Omental fat pad (tissue), 4 donors: Measurements from ENCODE around the gene AFF2. TPM values are rescaled to one million over a fixed set of nuclear protein-coding genes. Genes with fewer than 3 reads are reported as not detected.
A peak's percentile ranks its signal among the peaks of the same experiment; 100 is the strongest.

Experiments
- ATAC-seq: fragments of 150-250 bp; one replicate; pipeline ENCODE4 v1.9.1; 2016; ENCODE audit warnings: mild to moderate bottlenecking, moderate library complexity; ENCODE audit not compliant: low FRiP score
- DNase-seq: peaks from one replicate; pipeline ENCODE4 v3.0.0-alpha.2; 2019; ENCODE audit warnings: low spot score
- CTCF ChIP-seq, 3 donors: fragments of 450-650 bp; IDR thresholded peaks; one replicate each; pipeline ENCODE4 v1.5.1; 2016 to 2017; ENCODE audit warnings: antibody characterized with exemption in 3 of 3, mild to moderate bottlenecking in 3 of 3, moderate library complexity in 2 of 3
- total RNA-seq, 4 donors: library from RNA; depleted of rRNA; stranded (reverse); fragments of >200 nt; gene quantifications; one replicate each; pipeline ENCODE4 v1.1.0, GENCODE V29; 2016

AFF2 gene
- 10 to 100 TPM in 3 of 4 donors, 1 to 10 TPM in 1; 5.7 to 16.7 (median 12.3) TPM for total RNA-seq

DNA sequence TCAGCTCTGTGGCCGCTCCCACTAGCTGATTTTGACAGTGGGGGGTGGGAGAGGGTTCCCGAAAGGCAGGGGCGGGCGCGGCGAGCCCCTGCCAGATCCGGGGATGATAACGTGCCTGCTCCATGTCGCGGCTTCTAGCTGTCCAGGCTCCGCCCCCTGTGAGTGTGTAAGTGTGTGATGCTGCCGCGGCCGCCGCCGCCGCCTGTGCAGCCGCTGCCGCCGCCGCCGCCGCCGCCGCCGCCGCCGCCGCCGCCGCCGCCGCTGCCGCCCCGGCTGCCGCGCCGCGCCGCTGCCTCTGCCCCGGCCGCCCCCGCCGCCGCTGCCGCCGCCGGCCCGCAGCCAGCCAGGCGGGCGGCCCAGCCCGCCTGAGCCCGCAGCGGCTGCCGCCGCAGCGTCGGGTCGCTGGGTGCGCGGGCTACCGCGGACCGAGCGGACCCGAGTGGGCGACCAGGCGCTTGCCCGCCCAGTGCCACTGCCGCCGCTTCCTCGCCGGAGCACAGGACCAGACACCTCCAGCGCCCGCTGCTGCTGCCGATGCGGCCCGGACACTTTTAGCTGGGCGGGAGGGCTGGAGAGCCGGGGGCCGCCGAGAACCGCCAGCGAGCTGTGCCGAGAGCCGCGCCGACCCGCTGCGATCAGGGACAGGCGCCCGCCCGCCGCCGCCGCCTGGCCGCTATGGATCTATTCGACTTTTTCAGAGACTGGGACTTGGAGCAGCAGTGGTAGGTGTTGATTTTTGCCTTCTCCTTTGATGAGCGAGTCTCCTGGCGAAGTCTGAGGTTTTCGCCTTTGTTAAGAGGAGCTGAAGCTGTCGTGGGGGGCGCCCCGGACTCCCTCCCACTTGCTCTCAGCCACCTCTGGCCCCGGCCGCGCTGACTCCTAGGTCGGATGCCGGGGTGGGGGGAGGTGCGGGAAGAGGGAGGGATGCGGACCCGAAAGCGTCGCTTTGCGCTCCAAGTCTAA lies at the start of gene AFF2:
AFF2 (plus strand) TSS at position 195 of the 963 bp plus-strand sequence; CDS start at position 676, 481 bp downstream.
- peak; percentile 66 for ATAC-seq
- no peak for TF ChIP-seq CTCF (IDR thresholded peaks at IDR 0.05)

GRCh38 chrX:148457279-148457678 lies 43.1 kb upstream of the AFF2 start:
- TF ChIP-seq CTCF (IDR thresholded peaks at IDR 0.05), result no peak
- DNase-seq, result no peak
- ATAC-seq, result no peak

More for the DNA sequence above, at the start of gene AFF2:
- DNase-seq, result no peak

DNA sequence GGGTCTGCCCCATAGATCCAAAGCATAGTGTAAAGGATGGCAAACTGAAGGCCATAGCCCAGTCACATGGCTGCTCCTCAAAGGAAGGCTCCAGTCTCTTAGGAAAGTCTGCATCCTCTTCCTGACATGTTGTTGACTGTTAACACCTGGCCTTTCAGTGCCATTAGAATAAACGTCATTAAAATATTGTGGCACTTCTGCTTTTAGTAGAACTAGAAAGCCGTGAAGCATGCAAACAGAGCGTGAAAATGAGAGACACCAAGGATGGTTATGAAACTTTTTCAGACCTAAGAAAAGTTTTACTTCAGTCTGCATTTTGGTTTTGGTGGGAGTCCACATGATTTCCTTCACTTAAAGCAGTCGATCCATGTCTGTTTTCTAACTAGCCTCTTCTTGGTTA lies 41.1 kb upstream of the AFF2 start:
- ATAC-seq, result no peak
- TF ChIP-seq CTCF (IDR thresholded peaks at IDR 0.05), result no peak
- DNase-seq, result no peak

GRCh38 chrX:148466292-148466691 lies 34.1 kb upstream of the AFF2 start:
- ATAC-seq (no peak), DNase-seq (no peak)
- TF ChIP-seq CTCF (IDR thresholded peaks at IDR 0.05), result no peak

DNA sequence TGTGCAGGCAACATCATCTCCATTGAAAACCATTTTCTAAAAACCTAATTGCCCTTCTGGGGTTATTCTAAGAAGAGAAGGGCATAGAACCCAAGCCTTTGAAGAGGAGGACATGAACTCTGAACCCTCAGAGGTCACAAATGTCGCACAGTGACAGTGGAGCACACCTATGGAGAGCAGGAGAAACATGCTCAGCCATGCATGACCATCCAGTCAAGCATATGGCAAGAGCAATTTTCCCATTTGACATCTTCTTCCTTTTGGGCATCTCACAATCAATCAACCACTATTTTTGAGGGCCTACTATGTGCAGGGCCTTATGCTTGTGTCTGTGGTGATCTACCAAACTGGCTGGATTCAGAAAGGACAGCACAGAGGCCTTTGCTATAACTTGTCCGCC lies 30.1 kb upstream of the AFF2 start:
- ATAC-seq (no peak), DNase-seq (no peak)
- TF ChIP-seq CTCF (IDR thresholded peaks at IDR 0.05), result no peak

GRCh38 chrX:148474030-148474429 lies 26.4 kb upstream of the AFF2 start:
- no peak for DNase-seq
- no peak for TF ChIP-seq CTCF (IDR thresholded peaks at IDR 0.05)
- ATAC-seq, result no peak

GRCh38 chrX:148492057-148492456 lies 8.4 kb upstream of the AFF2 start:
- no peak for ATAC-seq
- no peak for TF ChIP-seq CTCF (IDR thresholded peaks at IDR 0.05)
- DNase-seq, result no peak
